Vagina (tissue), 2 donors: Measurements from ENCODE around the gene LPO. TPM values are rescaled to one million over a fixed set of nuclear protein-coding genes. Genes with fewer than 3 reads are reported as not detected.

Experiments
- DNase-seq, 2 donors: peaks; one replicate each; pipeline ENCODE4 v3.0.0-alpha.2; 2017; ENCODE audit errors: extremely low spot score in 2 of 2
- H3K27ac ChIP-seq: fragments of 200-600 bp; sonication (generic); one replicate; pipeline ENCODE4 v1.5.1; 2019
- H3K27me3 ChIP-seq: fragments of 200-600 bp; sonication (generic); one replicate; pipeline ENCODE4 v1.5.1; 2019
- H3K36me3 ChIP-seq, 2 donors: fragments of 200-600 bp; sonication (generic); one replicate each; pipeline ENCODE4 v1.5.1; 2017 to 2019
- H3K4me1 ChIP-seq: fragments of 200-600 bp; sonication (generic); one replicate; pipeline ENCODE4 v1.5.1; 2019
- H3K4me3 ChIP-seq, 2 donors: fragments of 200-600 bp; sonication (generic); 1 replicate in 1 of 2; 2 replicates in 1 of 2; pipeline ENCODE4 v1.5.1; 2016 to 2019
- H3K9me3 ChIP-seq: fragments of 200-600 bp; sonication (generic); one replicate; pipeline ENCODE4 v1.5.1; 2019
- POLR2A ChIP-seq, 2 donors: fragments of 450-650 bp; IDR thresholded peaks; one replicate each; pipeline ENCODE4 v1.6.1; 2017; ENCODE audit warnings: antibody characterized with exemption in 2 of 2, mild to moderate bottlenecking in 2 of 2, moderate library complexity in 2 of 2
- POLR2AphosphoS5 ChIP-seq, 2 donors: sonication (generic); formaldehyde crosslinking; IDR thresholded peaks; one replicate each; pipeline ENCODE4 v1.9.0; 2017; ENCODE audit warnings: antibody characterized with exemption in 2 of 2, mild to moderate bottlenecking in 2 of 2, low read depth in 1 of 2; ENCODE audit not compliant: insufficient read depth in 1 of 2
- intact Hi-C: fragments of 100-400 bp; cut with DNase I; formaldehyde crosslinking; loops from one replicate; pipeline ENCODE4 v1.15.1; 2023
- total RNA-seq: library from RNA; depleted of rRNA; stranded (reverse); fragments of >200 nt; gene quantifications from one replicate; pipeline ENCODE4 v1.2.3, GENCODE V29; 2016
- TF ChIP-seq, protein P1 (sequence below), 3 experiments: fragments of 450-650 bp in 2 of 3; fragments of 200-600 bp in 1 of 3; sonication (generic) in 1 of 3; IDR thresholded peaks; one replicate each; pipeline ENCODE4 v1.5.1; 2017 to 2019; ENCODE audit warnings: antibody characterized with exemption in 3 of 3, mild to moderate bottlenecking in 2 of 3, moderate library complexity in 2 of 3

LPO gene
- total RNA-seq, 1 donor from 2014 or later = not detected

DNA sequence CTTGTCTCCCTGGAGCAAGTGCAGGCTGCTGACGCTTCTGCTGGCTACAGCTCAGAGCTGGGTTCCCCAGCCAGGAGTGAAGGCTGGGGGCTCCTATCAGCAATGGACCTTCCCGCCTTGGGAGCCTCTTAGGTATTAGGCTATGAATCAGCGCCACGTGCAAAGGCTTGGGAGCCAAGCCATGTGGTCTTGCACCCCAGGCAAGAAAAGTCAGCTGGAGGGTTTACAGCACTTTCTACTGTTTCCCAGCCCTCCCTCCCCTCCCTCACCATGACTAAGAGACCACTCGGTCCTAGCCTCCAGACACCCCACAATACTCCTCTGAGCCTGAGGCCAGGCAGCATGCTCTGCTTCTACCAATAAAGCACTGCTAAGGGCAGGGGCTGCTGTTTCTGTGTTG lies 33.6 kb upstream of the LPO start:
- H3K4me1 ChIP-seq = no peaks in the 10 kb centered on the region
- H3K36me3 ChIP-seq = peaks cover 0 to 30% of the 10 kb centered on the region in 2 donors
- no peaks in the 10 kb centered on the region for H3K9me3 ChIP-seq
- TF ChIP-seq POLR2AphosphoS5 (IDR thresholded peaks at IDR 0.05; ENCODE audit: insufficient read depth in 1 of 2, low read depth in 1 of 2) (no peak), POLR2A (IDR thresholded peaks at IDR 0.05) (no peak)
- TF ChIP-seq, protein P1, sequence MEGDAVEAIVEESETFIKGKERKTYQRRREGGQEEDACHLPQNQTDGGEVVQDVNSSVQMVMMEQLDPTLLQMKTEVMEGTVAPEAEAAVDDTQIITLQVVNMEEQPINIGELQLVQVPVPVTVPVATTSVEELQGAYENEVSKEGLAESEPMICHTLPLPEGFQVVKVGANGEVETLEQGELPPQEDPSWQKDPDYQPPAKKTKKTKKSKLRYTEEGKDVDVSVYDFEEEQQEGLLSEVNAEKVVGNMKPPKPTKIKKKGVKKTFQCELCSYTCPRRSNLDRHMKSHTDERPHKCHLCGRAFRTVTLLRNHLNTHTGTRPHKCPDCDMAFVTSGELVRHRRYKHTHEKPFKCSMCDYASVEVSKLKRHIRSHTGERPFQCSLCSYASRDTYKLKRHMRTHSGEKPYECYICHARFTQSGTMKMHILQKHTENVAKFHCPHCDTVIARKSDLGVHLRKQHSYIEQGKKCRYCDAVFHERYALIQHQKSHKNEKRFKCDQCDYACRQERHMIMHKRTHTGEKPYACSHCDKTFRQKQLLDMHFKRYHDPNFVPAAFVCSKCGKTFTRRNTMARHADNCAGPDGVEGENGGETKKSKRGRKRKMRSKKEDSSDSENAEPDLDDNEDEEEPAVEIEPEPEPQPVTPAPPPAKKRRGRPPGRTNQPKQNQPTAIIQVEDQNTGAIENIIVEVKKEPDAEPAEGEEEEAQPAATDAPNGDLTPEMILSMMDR (IDR thresholded peaks at IDR 0.05) = no peak
- H3K4me3 ChIP-seq = no peak overlapping the region
- H3K27me3 ChIP-seq = no peaks in the 10 kb centered on the region
- no peak for DNase-seq
- no peak overlapping the region for H3K27ac ChIP-seq
- intact Hi-C loops = no loop called here

DNA sequence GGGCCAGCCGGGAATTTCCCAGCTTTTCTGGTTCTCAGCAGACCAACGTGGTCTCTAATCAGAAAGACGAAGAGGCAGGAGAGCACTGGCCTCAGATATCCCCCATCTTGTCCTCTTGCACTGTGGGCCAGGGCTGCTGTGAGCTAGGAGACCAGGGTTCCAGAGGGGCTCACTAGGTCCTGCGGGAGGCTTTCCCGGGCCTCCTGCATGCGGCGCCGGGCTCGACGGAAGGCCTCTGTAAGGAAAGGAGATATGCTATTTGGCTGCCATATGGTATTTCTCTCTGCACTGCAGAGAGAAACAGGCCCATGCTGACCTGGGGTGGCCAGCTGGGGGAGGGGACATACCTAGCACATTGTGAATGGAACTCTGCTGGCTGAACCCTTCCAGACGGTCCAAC lies 32.4 kb upstream of the LPO start:
- Histone ChIP-seq H3K9me3 (no peaks in the 10 kb centered on the region), H3K4me1 (no peaks in the 10 kb centered on the region), H3K4me3 (no peak overlapping the region), H3K27ac (no peak overlapping the region), H3K27me3 (no peaks in the 10 kb centered on the region), H3K36me3 (peaks cover 0 to 42% of the 10 kb centered on the region in 2 donors)
- intact Hi-C loops = no loop called here
- TF ChIP-seq POLR2AphosphoS5 (IDR thresholded peaks at IDR 0.05; ENCODE audit: insufficient read depth in 1 of 2, low read depth in 1 of 2) (no peak), POLR2A (IDR thresholded peaks at IDR 0.05) (no peak)
- TF ChIP-seq, protein P1 (IDR thresholded peaks at IDR 0.05) = no peak
- no peak for DNase-seq

DNA sequence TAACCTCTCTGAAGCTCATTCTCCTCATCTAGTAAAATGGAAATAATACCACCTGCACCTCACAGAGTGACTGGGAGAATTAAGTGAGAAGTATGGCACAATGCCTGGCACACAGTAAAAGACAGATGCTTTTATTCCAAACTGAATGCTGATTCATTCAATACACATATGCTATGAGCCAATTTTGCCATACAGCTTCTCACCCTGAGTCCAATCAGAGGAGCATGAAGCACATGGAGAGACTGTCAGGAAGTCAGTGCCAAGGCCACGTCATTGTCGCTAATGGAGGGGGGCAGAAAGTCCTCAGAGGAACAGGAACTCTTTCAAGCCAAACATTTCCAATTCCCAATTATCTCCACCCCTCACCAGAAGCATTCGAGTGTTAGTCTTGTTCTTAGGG lies 30.9 kb upstream of the LPO start:
- Histone ChIP-seq H3K9me3 (no peaks in the 10 kb centered on the region), H3K4me3 (no peak overlapping the region), H3K27me3 (no peaks in the 10 kb centered on the region), H3K36me3 (peaks cover 0 to 48% of the 10 kb centered on the region in 2 donors), H3K4me1 (no peaks in the 10 kb centered on the region), H3K27ac (no peak overlapping the region)
- TF ChIP-seq, protein P1 (IDR thresholded peaks at IDR 0.05) = no peak
- TF ChIP-seq POLR2AphosphoS5 (IDR thresholded peaks at IDR 0.05; ENCODE audit: insufficient read depth in 1 of 2, low read depth in 1 of 2) (no peak), POLR2A (IDR thresholded peaks at IDR 0.05) (no peak)
- no peak for DNase-seq
- intact Hi-C loops = no loop called here

DNA sequence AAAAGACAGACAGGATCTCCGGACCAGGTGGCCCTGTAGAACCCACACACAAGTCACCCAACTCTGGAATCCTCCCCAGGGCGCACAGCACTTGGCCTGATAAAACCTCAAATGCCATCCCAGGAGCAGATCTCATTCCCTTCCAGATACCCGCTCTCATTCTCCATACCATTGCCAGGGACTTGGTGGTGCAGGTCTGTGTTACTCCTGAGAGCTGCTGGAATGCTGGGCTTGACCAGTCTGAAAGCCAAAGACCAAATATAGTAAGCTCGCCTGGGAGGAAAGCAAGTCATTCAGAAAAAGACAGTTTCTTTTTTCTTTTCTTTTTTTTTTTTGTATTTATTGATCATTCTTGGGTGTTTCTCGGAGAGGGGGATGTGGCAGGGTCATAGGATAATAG lies 30.0 kb upstream of the LPO start:
- intact Hi-C loops = no loop called here
- TF ChIP-seq, protein P1 (IDR thresholded peaks at IDR 0.05) = no peak
- TF ChIP-seq POLR2AphosphoS5 (IDR thresholded peaks at IDR 0.05; ENCODE audit: insufficient read depth in 1 of 2, low read depth in 1 of 2) (no peak), POLR2A (IDR thresholded peaks at IDR 0.05) (no peak)
- DNase-seq = no peak
- H3K27me3 ChIP-seq = no peaks in the 10 kb centered on the region
- peaks cover 0 to 54% of the 10 kb centered on the region in 2 donors for H3K36me3 ChIP-seq
- no peaks in the 10 kb centered on the region for H3K4me1 ChIP-seq
- no peaks in the 10 kb centered on the region for H3K9me3 ChIP-seq
- no peak overlapping the region for H3K4me3 ChIP-seq
- no peak overlapping the region for H3K27ac ChIP-seq

DNA sequence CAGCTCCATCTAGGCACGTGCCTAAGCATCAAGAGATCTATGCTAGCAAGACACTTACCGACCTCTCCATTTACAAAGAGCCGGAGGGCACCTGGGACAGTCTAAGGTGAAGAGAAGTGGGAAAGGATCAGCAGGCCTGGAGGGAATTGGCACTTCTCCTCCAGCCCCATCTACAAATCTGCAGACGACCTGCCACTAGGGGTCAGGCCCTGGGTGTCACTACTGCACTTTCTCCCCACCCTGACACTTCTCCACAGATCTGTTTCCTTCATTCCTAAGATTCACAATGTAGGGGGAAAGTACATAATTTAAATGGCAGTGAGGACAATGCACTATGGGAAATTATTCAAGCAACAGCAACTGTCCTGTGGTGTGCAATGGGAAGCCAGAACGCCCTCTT lies 27.5 kb upstream of the LPO start:
- H3K36me3 ChIP-seq = peaks cover 0 to 55% of the 10 kb centered on the region in 2 donors
- intact Hi-C loops = no loop called here
- no peak overlapping the region for H3K4me3 ChIP-seq
- no peaks in the 10 kb centered on the region for H3K27me3 ChIP-seq
- no peaks in the 10 kb centered on the region for H3K9me3 ChIP-seq
- no peak overlapping the region for H3K27ac ChIP-seq
- no peak for TF ChIP-seq POLR2AphosphoS5 (IDR thresholded peaks at IDR 0.05; ENCODE audit: insufficient read depth in 1 of 2, low read depth in 1 of 2)
- TF ChIP-seq, protein P1 (IDR thresholded peaks at IDR 0.05) = no peak
- no peak for TF ChIP-seq POLR2A (IDR thresholded peaks at IDR 0.05)
- no peaks in the 10 kb centered on the region for H3K4me1 ChIP-seq
- no peak for DNase-seq
